ENCODE measurements around the gene FHAD1. TPM values are rescaled to one million over a fixed set of nuclear protein-coding genes. Genes with fewer than 3 reads are reported as not detected.
"Not testable (repeated sequence)": the region's sequence is repeated elsewhere in the genome, so short reads cannot be mapped to it uniquely, and the experiment has no call there.

Gene FHAD1
- total and polyA plus RNA-seq, 9 donors = 0.82 to 2.1 (median 1.3) TPM

DNA sequence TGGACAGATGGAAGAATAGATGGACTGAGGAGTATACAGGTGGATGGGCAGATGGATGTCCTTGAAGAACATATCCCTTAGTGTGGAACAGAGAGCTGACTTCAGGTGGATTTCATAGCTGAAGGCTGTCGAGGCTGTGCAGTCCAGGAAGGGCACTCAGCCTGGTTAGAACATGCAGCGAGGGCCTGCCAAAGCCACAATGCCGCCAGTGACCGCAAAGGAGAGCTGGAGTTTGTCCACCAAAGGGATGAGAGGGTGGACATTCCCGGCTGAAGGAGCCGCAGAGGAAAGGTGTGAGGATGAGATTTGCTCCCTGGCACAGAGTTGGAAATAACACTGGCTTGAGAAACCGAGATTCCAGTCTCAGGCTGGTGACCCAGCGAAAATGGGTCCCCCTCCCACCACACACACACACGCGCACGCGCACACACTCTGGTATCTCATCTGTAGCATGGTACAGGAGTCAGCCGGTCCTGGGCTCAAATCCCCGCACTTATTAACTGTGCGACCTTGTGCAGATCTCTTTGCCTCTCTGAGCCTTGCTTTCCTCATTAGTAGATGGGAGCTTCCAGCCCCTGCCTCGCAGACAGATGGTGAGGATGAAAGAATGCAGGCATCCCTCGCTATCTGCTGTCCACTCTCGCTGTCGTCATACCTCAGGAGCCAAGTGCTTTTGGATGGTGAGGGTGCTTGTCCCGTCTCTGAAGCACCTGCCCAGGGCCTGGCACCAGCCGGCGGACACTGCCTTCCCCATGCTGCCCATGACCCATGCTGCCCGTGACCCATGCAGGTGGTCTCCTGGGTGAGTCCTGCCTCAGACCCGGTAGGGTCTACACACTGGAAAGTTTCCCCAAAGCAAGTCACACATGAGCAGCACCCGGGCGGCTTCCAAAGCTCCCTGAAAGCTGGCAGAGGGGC lies 135.8 kb downstream of the FHAD1 start:
- no peaks in the 10 kb centered on the region for H3K36me3 ChIP-seq (ENCODE audit: control insufficient read depth, insufficient read depth, low read length)
- peaks cover 26% of the 10 kb centered on the region for H3K27me3 ChIP-seq (ENCODE audit: control insufficient read depth, insufficient read depth, low read length)
- H3K9me3 ChIP-seq (replicated peaks; ENCODE audit: control insufficient read depth, low read depth, low read length) = no peaks in the 10 kb centered on the region
- no peak overlapping the region for H3K4me3 ChIP-seq (ENCODE audit: low read length)
- 88% methylated on average over 21 of the region's 26 CpGs for WGBS (ENCODE audit: insufficient coverage)
- DNase-seq = no peak
- H3K4me1 ChIP-seq (ENCODE audit: control insufficient read depth, insufficient read depth, low read length) = peaks cover 14% of the 10 kb centered on the region
- H3K27ac ChIP-seq (ENCODE audit: low read length) = no peak overlapping the region

GRCh38 chr1:15383810-15384209 lies 136.8 kb downstream of the FHAD1 start:
- no peak overlapping the region for H3K4me3 ChIP-seq (ENCODE audit: low read length)
- no peak overlapping the region for H3K27ac ChIP-seq (ENCODE audit: low read length)
- DNase-seq = no peak
- H3K27me3 ChIP-seq (ENCODE audit: control insufficient read depth, insufficient read depth, low read length) = peaks cover 31% of the 10 kb centered on the region
- no peaks in the 10 kb centered on the region for H3K9me3 ChIP-seq (replicated peaks; ENCODE audit: control insufficient read depth, low read depth, low read length)
- peaks cover 14% of the 10 kb centered on the region for H3K4me1 ChIP-seq (ENCODE audit: control insufficient read depth, insufficient read depth, low read length)
- 89% methylated on average over 5 of the region's 5 CpGs for WGBS (ENCODE audit: insufficient coverage)
- H3K36me3 ChIP-seq (ENCODE audit: control insufficient read depth, insufficient read depth, low read length) = no peaks in the 10 kb centered on the region

DNA sequence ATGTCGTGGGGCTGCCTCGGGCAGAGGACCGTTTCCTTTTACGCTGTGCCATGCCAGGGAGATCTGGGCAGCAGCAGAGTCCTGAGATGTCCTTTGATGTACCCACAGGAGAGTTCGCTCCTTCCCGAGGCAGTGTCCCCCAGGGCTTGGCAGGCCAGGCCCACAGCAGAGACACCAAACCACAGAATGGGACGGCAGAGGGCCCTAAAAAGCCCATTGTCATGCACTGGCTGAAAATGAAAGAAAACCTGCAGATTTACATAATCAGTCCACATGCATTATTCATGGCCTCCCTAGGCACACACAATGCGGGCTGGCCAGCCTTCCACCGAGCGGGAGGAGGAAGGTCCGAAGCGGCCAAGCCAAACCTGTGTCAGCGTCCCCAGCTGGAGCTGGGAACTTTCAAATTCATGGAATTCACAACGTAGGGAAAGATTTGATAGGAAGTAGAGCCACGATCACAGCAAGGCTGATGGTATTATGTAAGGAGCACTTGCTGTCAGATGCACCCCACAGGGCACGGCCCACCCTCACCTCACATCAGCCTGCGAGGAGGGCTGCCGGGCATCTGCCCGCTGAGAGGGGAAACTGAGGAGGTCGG lies 137.4 kb downstream of the FHAD1 start:
- Histone ChIP-seq H3K27me3 (ENCODE audit: control insufficient read depth, insufficient read depth, low read length) (peaks cover 31% of the 10 kb centered on the region), H3K4me1 (ENCODE audit: control insufficient read depth, insufficient read depth, low read length) (peaks cover 14% of the 10 kb centered on the region), H3K9me3 (replicated peaks; ENCODE audit: control insufficient read depth, low read depth, low read length) (no peaks in the 10 kb centered on the region), H3K36me3 (ENCODE audit: control insufficient read depth, insufficient read depth, low read length) (no peaks in the 10 kb centered on the region), H3K4me3 (ENCODE audit: low read length) (no peak overlapping the region), H3K27ac (ENCODE audit: low read length) (no peak overlapping the region)
- peak; percentile 17 for DNase-seq
- WGBS (ENCODE audit: insufficient coverage) = 35% methylated on average over 14 of the region's 20 CpGs

GRCh38 chr1:15385420-15385819 lies 138.4 kb downstream of the FHAD1 start:
- no peak overlapping the region for H3K27ac ChIP-seq (ENCODE audit: low read length)
- H3K36me3 ChIP-seq (ENCODE audit: control insufficient read depth, insufficient read depth, low read length) = no peaks in the 10 kb centered on the region
- WGBS (ENCODE audit: insufficient coverage) = 100% methylated on average over 1 of the region's 3 CpGs
- no peak for DNase-seq
- H3K4me1 ChIP-seq (ENCODE audit: control insufficient read depth, insufficient read depth, low read length) = peaks cover 14% of the 10 kb centered on the region
- H3K9me3 ChIP-seq (replicated peaks; ENCODE audit: control insufficient read depth, low read depth, low read length) = no peaks in the 10 kb centered on the region
- peaks cover 28% of the 10 kb centered on the region for H3K27me3 ChIP-seq (ENCODE audit: control insufficient read depth, insufficient read depth, low read length)
- no peak overlapping the region for H3K4me3 ChIP-seq (ENCODE audit: low read length)

GRCh38 chr1:15386164-15386749 lies 139.2 kb downstream of the FHAD1 start:
- DNase-seq = peak; percentile 37
- Histone ChIP-seq H3K27ac (ENCODE audit: low read length) (no peak overlapping the region), H3K4me1 (ENCODE audit: control insufficient read depth, insufficient read depth, low read length) (peaks cover 14% of the 10 kb centered on the region), H3K9me3 (replicated peaks; ENCODE audit: control insufficient read depth, low read depth, low read length) (no peaks in the 10 kb centered on the region), H3K36me3 (ENCODE audit: control insufficient read depth, insufficient read depth, low read length) (no peaks in the 10 kb centered on the region), H3K4me3 (ENCODE audit: low read length) (no peak overlapping the region), H3K27me3 (ENCODE audit: control insufficient read depth, insufficient read depth, low read length) (peaks cover 26% of the 10 kb centered on the region)
- WGBS (ENCODE audit: insufficient coverage) = 5% methylated on average over 12 of the region's 17 CpGs

DNA sequence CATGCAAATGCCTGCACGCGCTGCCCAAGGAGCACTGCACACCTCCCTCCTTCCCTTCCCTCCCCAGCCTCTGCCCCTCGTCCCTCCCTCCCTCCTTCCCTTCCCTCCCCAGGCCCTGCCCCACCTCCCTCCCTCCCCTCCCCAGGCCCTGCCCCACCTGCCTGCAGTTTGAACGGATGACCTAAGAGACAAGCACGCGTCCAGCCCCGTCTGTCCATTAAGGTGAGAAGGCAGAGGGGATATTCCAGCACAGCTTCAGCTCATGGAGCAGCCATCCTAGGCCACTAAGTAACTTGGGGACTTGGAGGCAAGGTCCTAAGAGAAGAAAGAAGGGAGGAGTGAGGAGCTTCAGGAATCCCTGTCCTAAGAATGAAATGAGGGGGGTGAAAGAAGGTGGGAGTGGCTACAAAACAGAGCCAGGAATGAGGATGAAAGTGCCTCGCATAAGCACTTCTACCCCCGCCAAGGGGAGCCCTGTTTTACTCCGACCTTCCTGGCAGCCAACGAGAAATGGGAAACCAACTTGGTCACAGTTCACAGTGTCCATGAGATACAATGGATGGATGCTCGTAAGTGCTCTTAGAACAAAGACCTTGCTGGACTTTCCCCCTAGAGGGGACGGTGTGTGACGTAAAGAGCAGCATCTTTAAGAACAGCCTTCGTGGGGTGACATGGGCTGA lies 141.3 kb downstream of the FHAD1 start:
- no peaks in the 10 kb centered on the region for H3K36me3 ChIP-seq (ENCODE audit: control insufficient read depth, insufficient read depth, low read length)
- no peaks in the 10 kb centered on the region for H3K9me3 ChIP-seq (replicated peaks; ENCODE audit: control insufficient read depth, low read depth, low read length)
- H3K27me3 ChIP-seq (ENCODE audit: control insufficient read depth, insufficient read depth, low read length) = peaks cover 26% of the 10 kb centered on the region
- H3K4me1 ChIP-seq (ENCODE audit: control insufficient read depth, insufficient read depth, low read length) = peaks cover 14% of the 10 kb centered on the region
- WGBS (ENCODE audit: insufficient coverage) = 54% methylated on average over 10 of the region's 15 CpGs
- no peak overlapping the region for H3K27ac ChIP-seq (ENCODE audit: low read length)
- H3K4me3 ChIP-seq (ENCODE audit: low read length) = no peak overlapping the region
- no peak for DNase-seq

DNA sequence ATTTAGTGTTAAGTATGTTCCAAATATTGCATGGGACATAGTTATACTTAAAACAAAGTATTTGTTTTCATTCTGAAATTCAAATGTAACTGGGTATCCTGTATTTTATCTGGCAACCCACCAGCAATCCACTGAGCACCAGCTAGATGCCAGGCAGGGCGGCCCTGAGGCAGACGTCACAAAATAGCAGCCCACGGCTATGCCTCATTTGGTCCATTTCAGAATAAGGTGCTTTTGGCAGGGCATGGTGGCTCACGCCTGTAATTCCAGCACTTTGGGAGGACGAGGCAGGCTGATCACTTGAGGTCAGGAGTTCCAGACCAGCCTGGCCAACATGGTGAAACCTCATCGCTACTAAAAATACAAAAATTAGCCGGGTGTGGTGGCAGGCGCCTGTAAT lies 142.8 kb downstream of the FHAD1 start:
- H3K4me1 ChIP-seq (ENCODE audit: control insufficient read depth, insufficient read depth, low read length); H3K27ac ChIP-seq (ENCODE audit: low read length); DNase-seq; H3K36me3 ChIP-seq (ENCODE audit: control insufficient read depth, insufficient read depth, low read length); H3K9me3 ChIP-seq (replicated peaks; ENCODE audit: control insufficient read depth, low read depth, low read length); H3K4me3 ChIP-seq (ENCODE audit: low read length): not testable (repeated sequence)
- peaks cover 23% of the 10 kb centered on the region for H3K27me3 ChIP-seq (ENCODE audit: control insufficient read depth, insufficient read depth, low read length)
- 94% methylated on average over 6 of the region's 8 CpGs for WGBS (ENCODE audit: insufficient coverage)

DNA sequence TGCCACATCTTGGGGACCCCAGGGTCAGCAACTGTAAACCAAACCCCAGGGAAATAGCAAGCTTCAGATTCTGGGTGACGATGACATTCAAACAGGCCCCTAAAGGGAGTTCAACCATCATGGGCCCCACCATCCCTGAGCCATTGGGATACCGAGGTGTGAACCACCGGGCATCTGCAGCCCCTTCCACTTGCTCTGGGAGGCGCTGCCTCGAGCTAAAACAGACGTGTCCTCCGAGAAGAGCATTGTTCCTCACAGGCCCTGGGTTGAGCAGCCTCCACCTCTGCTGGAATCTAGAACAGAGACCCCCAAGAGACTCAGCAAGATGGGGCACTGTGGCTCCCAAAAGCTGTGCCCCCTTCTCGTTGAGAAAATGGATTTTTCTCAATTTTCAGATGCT lies 143.6 kb downstream of the FHAD1 start:
- no peak for DNase-seq
- H3K27me3 ChIP-seq (ENCODE audit: control insufficient read depth, insufficient read depth, low read length) = peaks cover 19% of the 10 kb centered on the region
- no peak overlapping the region for H3K27ac ChIP-seq (ENCODE audit: low read length)
- H3K9me3 ChIP-seq (replicated peaks; ENCODE audit: control insufficient read depth, low read depth, low read length) = no peaks in the 10 kb centered on the region
- 76% methylated on average over 8 of the region's 8 CpGs for WGBS (ENCODE audit: insufficient coverage)
- H3K4me1 ChIP-seq (ENCODE audit: control insufficient read depth, insufficient read depth, low read length) = peaks cover 9% of the 10 kb centered on the region
- H3K4me3 ChIP-seq (ENCODE audit: low read length) = no peak overlapping the region
- no peaks in the 10 kb centered on the region for H3K36me3 ChIP-seq (ENCODE audit: control insufficient read depth, insufficient read depth, low read length)

GRCh38 chr1:15391366-15391765 lies 144.3 kb downstream of the FHAD1 start:
- Histone ChIP-seq H3K4me3 (ENCODE audit: low read length) (no peak overlapping the region), H3K27ac (ENCODE audit: low read length) (no peak overlapping the region), H3K36me3 (ENCODE audit: control insufficient read depth, insufficient read depth, low read length) (no peaks in the 10 kb centered on the region), H3K27me3 (ENCODE audit: control insufficient read depth, insufficient read depth, low read length) (peaks cover 12% of the 10 kb centered on the region), H3K9me3 (replicated peaks; ENCODE audit: control insufficient read depth, low read depth, low read length) (no peaks in the 10 kb centered on the region), H3K4me1 (ENCODE audit: control insufficient read depth, insufficient read depth, low read length) (peaks cover 2% of the 10 kb centered on the region)
- DNase-seq = no peak
- no CpG with 5 or more reads among the region's 4 CpGs for WGBS (ENCODE audit: insufficient coverage)
